Stimulated activated CD4-positive, alpha-beta T cell treated with anti-CD3 and anti-CD28 coated beads, Interleukin-12 subunit alpha, Interleukin-12 subunit beta, amount 100 ng/mL, for 24 hours (primary cell): ENCODE results near the gene KAT7.

ENCODE experiments used
- DNase-seq, 2 experiments: peaks; one replicate each; pipeline ENCODE4 v3.0.0-alpha.2; 2020; ENCODE audit warnings: low read depth in 2 of 2

KAT7 gene

DNA sequence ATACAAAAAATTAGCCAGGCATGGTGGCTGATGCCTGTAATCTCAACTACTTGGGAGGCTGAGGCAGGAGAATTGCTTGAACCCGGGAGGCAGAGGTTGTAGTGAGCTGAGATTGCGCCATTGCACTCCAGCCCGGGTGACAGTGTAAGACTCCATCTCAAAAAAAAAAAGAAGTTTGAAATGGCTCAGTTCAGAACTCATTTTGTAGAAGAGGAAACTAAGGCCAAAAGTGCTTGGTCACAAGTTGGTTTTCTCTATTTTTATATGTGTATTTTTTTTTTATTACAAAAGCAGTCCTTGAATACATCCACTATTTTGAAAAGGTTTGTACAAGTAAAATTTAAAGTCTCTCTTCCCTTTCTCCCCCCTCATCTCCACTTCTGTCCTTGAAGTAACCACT is 53.9 kb downstream of the KAT7 start:
- no peak for DNase-seq

DNA sequence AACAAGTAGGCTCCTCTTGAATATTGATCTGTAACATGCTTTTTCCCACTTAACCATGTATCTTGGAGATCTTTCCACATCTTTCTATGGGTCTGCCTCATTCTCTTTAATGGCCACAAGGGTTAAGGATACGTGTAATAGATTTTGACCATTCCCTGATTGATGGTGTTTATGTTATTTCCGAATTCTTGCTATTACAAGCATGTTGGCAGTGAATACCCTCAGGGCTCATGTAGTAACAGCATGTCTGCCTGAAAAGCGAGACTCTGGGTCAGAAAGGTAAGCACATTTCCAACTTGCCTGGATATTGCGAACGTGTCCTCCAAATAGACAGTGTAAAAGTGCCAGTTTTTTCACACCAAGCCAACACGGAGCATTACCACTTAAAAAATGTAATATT is 54.4 kb downstream of the KAT7 start:
- DNase-seq, result no peak

DNA sequence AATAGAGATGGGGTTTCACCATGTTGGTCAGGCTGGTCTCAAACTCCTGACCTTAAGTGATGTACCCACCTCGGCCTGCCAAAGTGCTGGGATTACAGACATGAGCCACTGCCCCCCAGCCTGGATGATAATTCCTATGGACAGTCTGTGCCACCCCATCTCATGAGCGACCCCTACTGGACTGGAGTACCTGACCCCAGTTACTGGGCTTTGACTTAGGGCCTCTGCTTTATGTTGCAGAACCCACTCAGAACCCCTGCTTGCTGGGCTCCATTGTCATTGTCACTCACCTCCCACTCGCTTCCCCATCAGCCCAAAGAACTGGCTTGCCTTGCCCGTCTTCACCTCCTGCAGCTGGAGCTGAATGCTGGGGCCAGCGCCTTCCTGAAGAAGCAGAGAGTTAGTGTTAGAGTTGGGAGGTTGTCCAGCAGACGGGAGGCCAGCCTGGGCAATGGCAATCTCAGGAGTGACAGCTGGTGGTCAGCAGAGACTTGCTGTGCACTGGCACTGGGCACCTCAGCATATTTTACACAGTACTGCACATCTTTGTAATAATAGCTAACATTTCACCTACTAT is 55.4 kb downstream of the KAT7 start:
- no peak for DNase-seq

DNA sequence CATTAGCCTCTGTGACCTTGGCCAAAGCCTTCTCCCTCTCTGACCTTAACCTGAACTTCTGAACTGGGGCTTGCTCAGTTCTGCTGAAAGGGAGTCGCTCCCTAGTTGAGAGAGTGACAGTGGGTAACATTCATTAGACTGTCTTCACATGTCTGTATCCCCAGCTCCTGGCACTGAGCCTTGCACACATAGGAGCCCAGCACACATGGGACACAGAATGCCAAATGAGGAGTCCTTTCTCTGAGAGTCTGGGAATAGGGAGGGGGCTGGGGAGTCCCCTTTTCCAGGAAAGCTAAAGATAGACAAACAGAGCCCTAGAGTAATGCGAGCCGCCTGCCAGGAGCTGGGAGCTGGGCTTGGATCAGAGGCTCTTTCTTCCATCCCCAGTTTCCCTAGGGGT is 56.8 kb downstream of the KAT7 start:
- DNase-seq, result no peak

DNA sequence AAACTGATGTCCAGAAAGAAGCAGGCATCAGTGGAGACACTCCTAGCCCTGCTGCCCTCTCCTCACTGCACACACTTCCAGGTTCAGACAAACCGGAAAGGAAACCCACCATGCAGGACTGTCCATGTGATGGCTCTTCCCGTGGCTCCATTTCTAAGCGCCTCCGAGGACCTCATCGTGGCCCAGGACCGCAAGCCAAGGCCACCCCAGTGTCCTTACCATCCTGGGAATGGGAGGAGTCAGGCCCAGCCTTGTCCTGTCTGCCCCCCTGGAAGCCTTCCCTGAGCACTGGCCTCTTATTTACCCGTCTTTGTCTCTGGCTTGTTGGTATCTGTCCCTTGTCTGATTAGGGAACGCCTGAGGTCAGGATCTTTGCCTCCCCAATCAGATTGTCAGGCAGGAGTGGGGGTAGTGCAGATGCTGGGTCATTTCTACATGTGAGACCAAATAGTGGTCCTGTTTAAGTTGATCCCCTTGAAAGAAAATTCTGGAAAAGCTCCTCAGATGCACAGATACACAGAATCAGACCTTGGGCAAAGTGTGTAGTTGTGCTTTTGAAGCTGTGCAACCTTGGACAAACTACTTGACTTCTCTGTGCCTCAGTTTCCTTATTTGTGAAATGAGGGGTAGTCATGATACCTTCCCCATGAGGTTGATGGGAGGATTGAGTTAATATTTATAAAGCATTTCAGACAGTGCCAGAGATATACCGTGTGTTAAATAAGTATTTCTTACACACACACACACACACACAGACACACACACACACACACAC is 58.6 kb downstream of the KAT7 start:
- DNase-seq, result no peak

DNA sequence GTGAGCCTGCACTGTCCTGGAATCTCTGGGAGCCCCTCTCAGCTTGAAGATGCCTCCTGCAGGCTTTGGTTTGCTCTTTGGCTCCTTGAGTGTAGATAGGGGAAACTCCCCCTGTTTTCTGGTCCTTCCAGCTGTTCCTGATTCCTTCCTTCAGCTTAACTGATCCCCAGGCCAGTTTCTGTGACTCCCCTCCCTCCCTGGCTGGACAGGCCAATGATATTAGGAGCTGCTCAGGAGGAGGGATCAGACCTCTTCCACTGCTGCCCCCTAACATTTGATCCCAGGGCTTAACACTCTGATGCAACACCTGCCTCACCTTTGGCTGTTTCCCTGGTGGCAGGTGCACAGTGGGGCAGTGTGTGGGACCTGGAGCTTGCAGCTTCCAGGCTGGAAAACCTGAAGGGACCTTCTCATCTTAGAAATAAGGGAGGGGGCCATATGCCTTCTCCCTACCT is 59.6 kb downstream of the KAT7 start, which contains the start of gene TAC4:
TAC4 (minus strand) TSS at position 51 of the 455 bp plus-strand sequence. CDS start 52 bp downstream, outside the sequence.
- no peak for DNase-seq

DNA sequence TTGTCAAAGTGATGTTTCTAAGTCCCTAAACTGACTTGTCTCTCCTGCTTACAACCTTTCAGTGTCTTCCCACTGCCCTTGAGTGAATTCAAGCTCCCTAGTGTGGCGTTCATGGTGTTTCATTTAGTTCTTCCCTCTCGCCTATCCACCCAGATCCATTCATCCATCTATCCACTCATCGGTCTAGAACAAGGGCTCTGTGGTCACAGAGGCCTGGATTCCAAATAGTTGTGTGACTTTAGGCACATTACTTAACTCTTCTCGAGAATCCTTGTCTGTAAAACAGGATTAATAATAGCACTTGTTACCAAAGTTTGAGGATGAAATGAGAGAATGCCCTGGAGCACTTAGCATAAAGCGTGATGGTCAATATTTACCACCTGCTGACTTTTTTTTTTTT is 60.3 kb downstream of the KAT7 start:
- no peak for DNase-seq

DNA sequence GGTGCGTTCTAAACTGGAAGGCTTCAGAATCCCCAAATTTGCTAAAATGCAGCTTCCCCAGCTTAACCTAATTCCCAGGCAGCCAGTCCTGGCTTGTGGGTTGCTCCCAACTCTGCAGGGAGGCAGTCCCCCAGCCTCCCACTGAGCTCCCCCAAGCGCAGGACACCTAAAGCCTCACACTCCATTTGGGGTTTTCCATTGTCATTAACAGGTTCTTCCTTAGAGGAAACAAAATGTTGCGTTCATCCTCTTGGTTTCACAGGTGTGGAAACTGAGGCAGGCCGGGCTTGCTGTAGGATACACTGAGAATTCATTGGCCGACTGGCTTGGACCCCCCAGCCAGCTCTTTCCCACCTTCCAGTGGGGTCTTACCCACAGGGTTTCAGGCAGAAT is 61.7 kb downstream of the KAT7 start:
- no peak for DNase-seq

DNA sequence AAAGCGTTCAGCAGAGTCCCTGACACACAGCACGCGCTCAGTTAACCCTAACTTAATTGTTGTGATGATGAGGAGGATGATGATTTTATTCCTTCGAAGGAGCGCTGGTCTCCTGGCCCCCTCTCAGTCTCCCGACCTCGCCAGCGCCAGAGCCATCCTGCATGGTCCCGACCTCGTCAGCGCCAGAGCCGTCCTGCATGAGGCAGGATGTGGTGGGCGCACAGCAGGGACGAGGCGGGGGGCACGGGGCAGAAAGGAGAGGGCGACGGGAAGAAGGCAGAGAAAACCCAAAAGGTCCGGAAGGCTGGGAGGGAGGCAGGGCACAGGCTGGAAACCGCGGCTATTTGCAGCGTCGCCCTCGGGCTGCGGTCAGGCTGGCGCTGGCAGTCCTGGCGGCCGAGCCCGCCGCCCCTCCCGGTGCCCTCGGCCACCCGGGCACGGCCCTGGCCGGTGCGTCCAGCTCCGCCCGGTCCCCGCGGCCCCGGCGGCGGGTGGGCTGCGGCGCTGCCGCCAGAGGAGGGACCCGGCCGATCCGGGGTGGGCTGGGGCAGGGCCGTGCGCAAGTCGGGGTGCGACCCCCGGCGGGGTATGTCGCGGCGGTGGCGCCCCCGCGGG is 62.4 kb downstream of the KAT7 start:
- no peak for DNase-seq

DNA sequence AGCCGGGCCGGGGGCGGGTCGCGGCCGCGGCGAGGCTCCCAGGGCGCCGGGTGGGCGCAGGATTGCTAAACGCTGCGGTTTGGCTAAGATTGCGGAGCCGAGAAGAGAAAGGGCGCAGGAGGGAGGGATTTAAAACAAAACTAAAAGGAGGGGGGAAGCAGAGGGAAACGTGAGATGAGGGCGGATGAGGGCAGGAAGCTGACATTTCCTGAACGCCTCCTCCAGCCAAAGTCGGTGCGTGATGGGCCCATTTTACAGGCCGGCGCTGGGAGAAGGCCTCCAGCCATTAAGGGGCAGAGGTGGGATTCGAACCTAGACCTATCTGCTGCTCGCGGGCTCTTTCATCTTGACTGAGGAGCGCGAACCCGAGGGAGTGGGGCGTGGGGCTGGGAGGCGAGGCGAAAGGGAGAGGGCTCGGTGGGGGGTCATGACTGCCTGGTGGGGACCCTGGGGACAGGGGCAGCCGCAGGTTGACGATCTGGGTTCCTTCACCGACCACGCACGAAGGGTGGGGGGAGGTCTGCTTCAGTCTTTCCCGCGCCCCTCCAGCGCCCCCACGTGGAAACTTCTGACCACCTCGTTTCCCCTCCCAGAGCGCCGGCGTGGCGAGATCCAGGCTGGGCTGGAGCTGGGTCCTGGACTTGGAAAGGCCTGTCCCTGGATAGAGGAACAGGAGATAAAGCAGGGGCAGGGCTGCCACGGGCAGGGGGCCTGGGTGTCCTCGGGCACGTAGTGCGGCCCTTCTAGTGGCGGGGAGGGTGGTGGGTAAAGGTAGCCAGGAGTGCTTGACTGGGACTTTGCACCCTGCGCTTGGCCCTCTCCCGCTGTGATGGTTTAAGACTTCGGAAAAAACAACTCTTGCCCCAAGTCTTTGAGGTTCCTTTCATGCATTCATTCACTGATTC is 63.2 kb downstream of the KAT7 start:
- peak; percentile 52 to 66 for DNase-seq

DNA sequence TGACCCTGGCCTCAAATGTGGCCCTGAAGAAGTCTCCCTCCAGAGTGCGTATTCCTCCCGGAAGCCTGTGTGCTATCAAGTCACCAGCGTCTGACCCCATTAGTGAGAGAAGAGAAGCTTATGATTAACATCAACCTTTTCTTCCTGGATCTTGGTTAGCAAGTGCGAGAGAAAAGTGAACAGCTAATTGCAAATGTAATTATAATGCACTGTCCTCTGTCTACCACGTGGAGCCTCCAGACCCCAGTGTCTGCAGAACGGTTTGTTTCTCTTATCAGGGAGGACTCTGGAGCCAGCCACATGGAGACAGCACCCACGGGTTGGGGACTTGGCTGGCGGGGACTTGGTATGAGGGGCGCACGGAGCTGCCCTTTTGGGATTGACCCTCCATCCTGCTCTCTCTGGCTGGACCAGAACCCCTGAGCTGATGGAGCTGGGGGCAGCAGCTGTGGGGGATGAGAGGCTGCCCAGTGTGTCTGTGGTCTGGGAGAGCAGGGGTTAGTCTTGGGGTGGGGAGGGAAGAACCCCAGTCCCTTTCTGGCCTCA is 65.1 kb downstream of the KAT7 start:
- no peak for DNase-seq

DNA sequence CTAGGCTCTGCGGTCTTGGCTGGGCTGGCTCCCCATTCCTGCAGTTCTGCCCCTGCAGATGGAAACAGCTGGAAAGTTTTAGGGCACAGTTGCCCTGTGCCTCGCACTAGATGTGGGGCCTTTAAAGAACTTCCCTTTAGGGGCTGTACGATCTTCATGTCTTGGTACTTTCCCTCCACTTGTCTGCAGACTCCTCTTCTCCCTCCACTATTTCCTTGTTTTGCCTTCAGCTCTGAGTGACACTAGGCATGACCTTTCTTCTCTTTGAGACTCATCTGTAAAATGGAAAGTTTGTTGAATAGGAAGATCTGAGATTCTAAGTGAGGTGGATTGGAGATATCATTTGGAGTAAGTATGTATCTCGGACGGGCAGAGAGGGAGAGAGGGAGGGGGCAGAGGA is 65.6 kb downstream of the KAT7 start:
- no peak for DNase-seq

DNA sequence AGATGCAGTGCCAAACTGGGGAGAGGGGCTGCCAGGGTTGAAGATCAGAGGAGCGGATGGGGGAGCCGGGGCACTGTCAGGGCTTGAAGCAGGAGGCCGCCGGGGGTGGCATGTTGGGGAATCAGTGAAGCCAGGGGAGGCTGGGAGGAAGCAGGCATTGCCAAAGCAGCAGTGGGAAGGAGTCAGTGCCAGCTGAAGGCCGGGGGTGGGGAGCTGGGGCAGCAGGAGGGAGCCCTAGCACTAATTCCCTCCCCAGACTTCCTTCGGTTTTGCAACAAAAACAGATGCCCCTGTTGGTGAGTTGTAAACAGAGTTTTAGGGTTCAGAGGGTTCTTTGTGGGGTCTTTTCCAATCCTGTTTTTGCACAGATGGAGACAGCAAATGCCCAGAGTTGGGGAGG is 70.3 kb downstream of the KAT7 start:
- no peak for DNase-seq

DNA sequence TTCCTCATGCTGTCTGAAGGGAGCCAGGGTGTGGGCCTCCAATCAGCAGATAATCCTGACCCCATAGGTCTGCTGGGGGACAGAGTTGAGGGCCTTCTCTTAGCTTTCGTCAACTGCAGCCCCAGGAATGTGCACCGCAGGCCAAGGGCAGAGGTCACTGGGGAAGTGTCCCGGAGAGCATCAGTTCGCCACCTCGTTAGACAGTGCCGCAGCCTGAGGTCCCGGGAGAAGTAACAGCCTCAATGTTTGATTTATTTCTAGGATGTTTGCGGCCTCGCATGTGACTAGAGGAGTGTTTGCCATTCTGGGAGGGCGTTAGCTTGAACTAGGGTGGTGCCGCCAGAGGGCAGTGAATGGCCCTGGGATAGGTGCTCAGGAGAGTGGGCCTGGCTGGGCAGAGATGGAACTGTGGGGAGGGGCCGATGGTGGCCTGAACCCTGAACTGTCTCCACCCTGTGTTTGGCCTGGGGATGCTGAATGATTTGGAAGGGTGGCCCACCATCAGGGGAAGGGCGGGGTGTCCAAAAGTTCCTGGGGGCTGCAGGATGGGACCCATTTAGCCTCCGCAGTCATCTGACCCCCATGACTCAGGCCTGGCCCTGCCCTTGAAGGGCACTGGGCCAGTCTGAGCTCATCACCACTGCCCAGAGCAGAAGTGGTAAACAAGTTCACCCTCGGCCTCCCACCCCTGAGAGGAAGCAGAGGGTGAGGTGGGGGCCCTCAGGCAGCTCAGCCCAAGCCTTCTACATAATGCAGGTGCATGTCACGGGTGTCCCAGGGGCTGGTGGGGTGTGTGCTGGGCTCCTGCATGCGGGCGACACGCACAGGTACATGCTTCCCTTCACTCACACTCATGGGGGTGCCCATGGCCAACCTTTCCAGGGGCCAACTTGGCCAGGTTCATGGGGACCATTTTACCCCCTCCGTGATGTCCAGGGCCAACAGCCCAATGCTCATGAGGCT is 71.8 kb downstream of the KAT7 start:
- DNase-seq, result no peak

DNA sequence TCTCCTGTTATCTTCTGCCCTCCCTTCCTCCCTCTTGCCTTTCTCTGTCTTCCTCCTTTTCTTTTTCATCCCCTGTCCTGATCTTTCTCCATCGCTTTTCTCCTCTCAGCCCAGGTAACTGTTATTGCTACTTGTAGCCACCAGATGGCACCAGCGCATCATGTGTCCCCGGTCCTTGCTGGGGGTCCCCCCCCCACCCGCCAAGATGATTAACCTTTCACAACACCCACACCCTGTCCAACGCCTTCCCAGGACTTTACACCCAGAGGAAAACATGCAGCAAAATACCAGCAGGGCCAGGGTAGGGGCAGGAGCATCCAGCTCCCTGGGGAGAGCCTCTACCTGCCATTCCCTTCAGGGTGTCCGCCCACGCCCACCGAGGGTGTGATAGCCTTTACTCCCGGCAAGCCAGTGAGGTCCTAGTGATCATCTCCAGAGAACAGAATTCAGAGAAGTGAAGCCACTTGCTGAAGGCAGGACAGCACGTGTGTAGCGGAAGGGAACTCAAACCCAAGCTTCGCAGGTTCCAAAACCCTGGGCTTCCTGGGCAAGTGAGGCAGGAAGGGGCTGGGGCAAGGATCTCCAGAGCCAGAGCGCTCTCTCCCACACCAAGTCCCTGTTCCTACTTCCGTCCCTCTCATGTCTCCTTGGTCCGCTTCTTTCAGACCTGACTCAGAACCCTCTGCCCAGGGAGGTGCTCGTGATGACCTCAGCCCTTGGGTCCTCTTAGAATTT is 72.8 kb downstream of the KAT7 start:
- DNase-seq, result peak; percentile 33 to 42

DNA sequence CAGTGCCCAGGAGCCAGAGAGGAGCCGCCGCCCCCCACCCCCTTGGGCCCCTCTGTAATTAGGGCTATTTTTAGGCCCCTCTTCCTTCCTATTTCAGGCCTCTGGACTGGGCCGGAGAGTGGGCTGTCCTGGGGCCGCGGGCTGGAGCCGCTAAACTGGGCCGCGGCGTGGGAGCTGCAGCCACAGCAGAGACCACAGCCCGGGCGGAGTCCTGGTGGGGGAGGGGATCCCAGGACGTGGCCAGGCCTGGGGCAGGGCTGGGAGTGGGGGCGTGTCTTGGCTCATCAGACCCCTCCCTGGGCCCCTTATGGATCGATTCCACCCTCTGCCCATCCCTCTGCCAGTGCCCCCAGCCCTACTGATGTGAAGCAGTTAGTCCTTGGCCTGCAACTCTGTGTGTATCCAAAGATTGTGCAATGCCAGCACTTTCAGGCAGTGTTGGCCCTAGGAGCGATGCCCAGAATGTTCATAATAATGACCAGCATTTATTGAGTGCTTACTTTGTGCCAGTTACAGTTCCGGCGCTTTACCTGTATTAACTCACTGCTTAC is 74.4 kb downstream of the KAT7 start:
- no peak for DNase-seq

DNA sequence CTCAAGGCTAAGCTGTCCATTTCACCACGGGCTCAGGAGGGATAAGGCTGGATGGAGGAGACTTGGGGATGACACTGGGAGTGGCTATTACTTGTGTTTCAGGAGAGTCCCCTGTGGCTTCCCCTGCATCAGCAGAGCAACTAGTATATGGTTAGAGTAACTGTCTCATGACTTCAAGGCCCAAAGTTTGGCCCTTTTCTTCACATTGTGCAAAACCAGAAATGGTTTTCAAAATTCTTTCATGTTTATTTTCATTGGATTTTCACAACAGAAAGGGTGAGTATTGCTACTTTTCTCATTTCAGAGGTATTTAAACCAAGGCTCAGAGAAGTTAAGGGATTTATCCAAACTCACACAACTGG is 77.5 kb downstream of the KAT7 start:
- no peak for DNase-seq

DNA sequence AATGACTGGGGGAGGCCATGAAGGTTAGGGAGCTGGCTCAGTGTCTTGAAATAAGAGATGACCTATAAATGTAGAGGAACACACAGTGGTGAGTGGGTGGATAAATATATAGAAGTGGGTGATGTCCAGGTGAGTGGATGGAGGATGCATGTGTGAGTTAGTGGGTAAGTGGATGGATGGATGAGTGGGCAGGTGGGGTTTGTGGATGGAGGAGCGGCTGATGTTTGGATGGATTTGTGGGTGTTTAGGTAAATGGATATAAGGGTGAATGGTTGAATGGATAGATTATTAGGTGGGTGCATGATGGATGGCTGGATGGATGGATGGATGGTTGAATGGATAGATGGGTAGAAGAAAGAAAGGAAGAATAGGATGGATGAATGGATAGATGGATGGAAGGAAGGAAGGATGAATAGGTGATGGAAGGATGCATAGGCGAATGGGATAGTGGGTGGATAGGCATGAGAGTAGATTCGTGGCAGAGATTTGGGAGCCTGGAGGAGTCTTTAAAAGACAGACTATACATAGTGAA is 78.5 kb downstream of the KAT7 start:
- DNase-seq, result no peak

DNA sequence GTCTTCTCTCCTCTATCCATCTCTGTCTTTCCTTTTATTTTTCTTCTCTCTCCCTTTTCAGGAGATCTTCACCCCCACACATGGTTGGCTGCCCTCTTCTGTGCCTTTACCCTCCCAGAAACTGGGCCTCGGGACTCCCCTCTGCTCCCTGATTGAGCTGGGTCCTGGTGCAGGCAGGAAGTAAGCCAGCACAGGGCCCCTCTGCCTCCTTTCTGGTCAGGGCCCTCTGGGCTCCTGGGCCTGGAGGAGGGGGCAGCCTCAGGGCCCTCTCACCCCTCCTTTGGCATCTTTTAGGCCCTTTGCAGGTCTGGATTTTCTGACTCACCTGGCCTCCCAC is 80.5 kb downstream of the KAT7 start:
- no peak for DNase-seq

DNA sequence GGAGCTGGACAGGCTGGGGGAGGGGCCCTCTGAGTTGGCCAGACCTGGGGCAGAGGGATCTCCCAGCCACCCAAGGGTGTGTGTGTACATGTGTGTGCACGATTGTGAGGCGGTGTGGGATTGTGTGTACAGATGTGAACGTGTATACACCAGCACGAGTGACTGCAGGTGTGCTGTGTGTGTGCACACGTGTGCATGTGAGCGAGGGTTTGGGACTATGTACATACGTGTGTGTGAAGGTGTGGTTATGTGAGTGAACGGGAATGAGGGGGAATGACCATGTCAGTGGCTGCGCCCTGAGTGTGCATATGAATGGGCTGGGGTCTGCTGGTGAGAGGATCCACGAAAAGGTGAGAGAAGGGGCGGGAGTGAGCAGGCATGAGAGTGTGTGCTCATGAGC is 81.8 kb downstream of the KAT7 start:
- DNase-seq, result no peak
